ES-I3 (cell line): ENCODE data around the gene MSRB1.
A peak's percentile ranks its signal among the peaks of the same experiment; 100 is the strongest.
"Not testable (repeated sequence)": the region's sequence is repeated elsewhere in the genome, so short reads cannot be mapped to it uniquely, and the experiment has no call there.

Experiments
- H3K36me3 ChIP-seq: 2 replicates; pipeline ENCODE4 v1.6.1; 2013; ENCODE audit warnings: mild to moderate bottlenecking, low read length, control low read depth, moderate library complexity; ENCODE audit not compliant: insufficient read depth
- H3K4me1 ChIP-seq: 2 replicates; pipeline ENCODE4 v1.6.1; 2013; ENCODE audit warnings: mild to moderate bottlenecking, control low read depth, low read length; ENCODE audit not compliant: insufficient read depth
- H3K9ac ChIP-seq: 2 replicates; pipeline ENCODE4 v1.6.1; 2013; ENCODE audit warnings: low read depth, mild to moderate bottlenecking, low read length, moderate library complexity
- H3K9me3 ChIP-seq: 2 replicates; pipeline ENCODE4 v1.6.1; 2013; ENCODE audit warnings: mild to moderate bottlenecking, low read length, moderate library complexity; ENCODE audit not compliant: control insufficient read depth, insufficient read depth

Gene MSRB1

GRCh38 chr16:1973461-1974156 is 30.6 kb upstream of the MSRB1 start:
- no peaks in the 10 kb centered on the region for H3K4me1 ChIP-seq
- no peaks in the 10 kb centered on the region for H3K36me3 ChIP-seq
- no peak overlapping the region for H3K9ac ChIP-seq
- H3K9me3 ChIP-seq: no peaks in the 10 kb centered on the region

GRCh38 chr16:1972490-1972877 is 29.5 kb upstream of the MSRB1 start:
- Histone ChIP-seq H3K36me3 (no peaks in the 10 kb centered on the region), H3K4me1 (no peaks in the 10 kb centered on the region), H3K9ac (peak overlapping the region; percentile 98), H3K9me3 (no peaks in the 10 kb centered on the region)

GRCh38 chr16:1971796-1972489 is 28.9 kb upstream of the MSRB1 start, which contains the start of gene TBL3:
Gene TBL3 (plus strand): TSS chr16:1972053. CDS start chr16:1972165, 112 bp downstream.
- no peaks in the 10 kb centered on the region for H3K9me3 ChIP-seq
- H3K4me1 ChIP-seq: no peaks in the 10 kb centered on the region
- H3K36me3 ChIP-seq: no peaks in the 10 kb centered on the region
- H3K9ac ChIP-seq: peak within 1 kb of the TSS; percentile 98

GRCh38 chr16:1968146-1968953 is 25.4 kb upstream of the MSRB1 start:
- Histone ChIP-seq H3K9ac (no peak overlapping the region), H3K36me3 (peaks cover 8% of the 10 kb centered on the region), H3K4me1 (peaks cover 5% of the 10 kb centered on the region; the same call in 1 of the 2 replicates), H3K9me3 (no peaks in the 10 kb centered on the region)

GRCh38 chr16:1966460-1966859 is 23.5 kb upstream of the MSRB1 start, which contains the start of gene RNF151:
Gene RNF151 (plus strand): TSS chr16:1966856. CDS start chr16:1966882, 26 bp downstream.
- Histone ChIP-seq H3K9me3 (no peaks in the 10 kb centered on the region), H3K36me3 (peaks cover 22% of the 10 kb centered on the region), H3K9ac (peak within 1 kb of the TSS; percentile 99), H3K4me1 (peaks cover 5% of the 10 kb centered on the region; the same call in 1 of the 2 replicates)

- Histone ChIP-seq H3K36me3 (peaks cover 22% of the 10 kb centered on the region), H3K9ac (peak overlapping the region; percentile 99)
Observed at GRCh38 chr16:1965396-1966001, 22.5 kb upstream of the MSRB1 start.

GRCh38 chr16:1964506-1965395 is 21.8 kb upstream of the MSRB1 start, which contains the start of gene RPS2:
Gene RPS2 (minus strand): TSS chr16:1964826. CDS start chr16:1964625, 201 bp downstream.
- H3K9me3 ChIP-seq: no peaks in the 10 kb centered on the region
- peaks cover 5% of the 10 kb centered on the region; the same call in 1 of the 2 replicates for H3K4me1 ChIP-seq
- H3K9ac ChIP-seq: peak within 1 kb of the TSS; percentile 99
- peaks cover 22% of the 10 kb centered on the region for H3K36me3 ChIP-seq

More at GRCh38 chr16:1965396-1966001, 22.5 kb upstream of the MSRB1 start:
- Histone ChIP-seq H3K9me3 (no peaks in the 10 kb centered on the region), H3K4me1 (peaks cover 5% of the 10 kb centered on the region; the same call in 1 of the 2 replicates)

GRCh38 chr16:1963806-1964505 is 21.0 kb upstream of the MSRB1 start:
- Histone ChIP-seq H3K36me3 (peaks cover 22% of the 10 kb centered on the region), H3K9me3 (no peaks in the 10 kb centered on the region), H3K9ac (peak overlapping the region; percentile 99), H3K4me1 (peaks cover 5% of the 10 kb centered on the region; the same call in 1 of the 2 replicates)

- H3K4me1 ChIP-seq, H3K9me3 ChIP-seq, H3K9ac ChIP-seq: not testable (repeated sequence)
- peaks cover 22% of the 10 kb centered on the region for H3K36me3 ChIP-seq
Observed at GRCh38 chr16:1962161-1963153, 19.5 kb upstream of the MSRB1 start.

- H3K9ac ChIP-seq: no peak overlapping the region
- H3K9me3 ChIP-seq: no peaks in the 10 kb centered on the region
- peaks cover 5% of the 10 kb centered on the region; the same call in 1 of the 2 replicates for H3K4me1 ChIP-seq
- peaks cover 22% of the 10 kb centered on the region for H3K36me3 ChIP-seq
Observed at GRCh38 chr16:1961651-1962067, 18.7 kb upstream of the MSRB1 start.

- Histone ChIP-seq H3K9ac (peak overlapping the region; percentile 91), H3K9me3 (no peaks in the 10 kb centered on the region), H3K4me1 (peaks cover 5% of the 10 kb centered on the region; the same call in 1 of the 2 replicates), H3K36me3 (peaks cover 22% of the 10 kb centered on the region)
Observed at GRCh38 chr16:1960665-1961630, 17.9 kb upstream of the MSRB1 start.
